EL (cell line): ENCODE measurements around the gene CDKL2.
A peak's percentile ranks its signal among the peaks of the same experiment; 100 is the strongest.
"Not testable (repeated sequence)": the region's sequence is repeated elsewhere in the genome, so short reads cannot be mapped to it uniquely, and the experiment has no call there.

Experiments used
- DNase-seq: peaks from one replicate; pipeline ENCODE4 v3.0.0-alpha.2; 2016

CDKL2 gene

GRCh38 chr4:75547647-75548387, 82.5 kb downstream of the CDKL2 start:
- DNase-seq = peak; percentile 59

GRCh38 chr4:75545526-75545925, 84.8 kb downstream of the CDKL2 start:
- peak; percentile 50 for DNase-seq

- DNase-seq = no peak
Observed at GRCh38 chr4:75544870-75545269, 85.5 kb downstream of the CDKL2 start.

- DNase-seq = peak; percentile 12
Observed at GRCh38 chr4:75544220-75544619, 86.1 kb downstream of the CDKL2 start.

GRCh38 chr4:75542824-75543223, 87.5 kb downstream of the CDKL2 start:
- peak; percentile 61 for DNase-seq

GRCh38 chr4:75537308-75537707, 93.0 kb downstream of the CDKL2 start:
- not testable (repeated sequence) for DNase-seq

GRCh38 chr4:75533926-75534325, 96.4 kb downstream of the CDKL2 start:
- not testable (repeated sequence) for DNase-seq

GRCh38 chr4:75533339-75533887, 96.9 kb downstream of the CDKL2 start:
- DNase-seq = not testable (repeated sequence)

- DNase-seq = not testable (repeated sequence)
Observed at GRCh38 chr4:75531536-75532143, 98.7 kb downstream of the CDKL2 start.

- DNase-seq = no peak
Observed at GRCh38 chr4:75530556-75531322, 99.6 kb downstream of the CDKL2 start.
